Measurements from ENCODE around the gene ZKSCAN8.

DNA sequence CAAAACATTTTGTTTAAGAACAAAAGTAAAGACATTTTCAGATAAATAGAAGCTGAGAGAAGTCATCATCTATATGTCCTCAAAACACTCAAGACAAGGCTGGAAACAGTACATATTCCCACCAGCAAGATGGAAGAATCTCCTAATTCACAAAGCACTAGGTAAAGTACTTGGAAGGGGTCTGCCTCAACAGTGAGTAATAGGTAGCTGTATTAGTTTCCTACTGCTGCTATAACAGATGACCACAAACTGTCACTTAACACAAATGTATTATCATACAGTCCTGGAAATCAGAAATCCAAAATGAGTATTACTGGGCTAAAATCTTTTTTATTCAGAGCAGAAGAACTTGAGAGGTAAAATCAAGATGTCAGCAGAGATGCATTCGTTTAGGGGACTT is 40.6 kb downstream of the ZKSCAN8 start:
- no peak for TF ChIP-seq YY1 (IDR thresholded peaks at IDR 0.05; ENCODE audit: insufficient read depth, insufficient read length)
- no peak for TF ChIP-seq SUZ12 (IDR thresholded peaks at IDR 0.05; ENCODE audit: extremely low read depth, insufficient read depth, insufficient read length)
